ENCODE measurements around the gene RNASE7. TPM values are rescaled to one million over a fixed set of nuclear protein-coding genes. Genes with fewer than 3 reads are reported as not detected.

RNASE7 gene, protein sequence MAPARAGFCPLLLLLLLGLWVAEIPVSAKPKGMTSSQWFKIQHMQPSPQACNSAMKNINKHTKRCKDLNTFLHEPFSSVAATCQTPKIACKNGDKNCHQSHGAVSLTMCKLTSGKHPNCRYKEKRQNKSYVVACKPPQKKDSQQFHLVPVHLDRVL
- not detected for total RNA-seq

DNA sequence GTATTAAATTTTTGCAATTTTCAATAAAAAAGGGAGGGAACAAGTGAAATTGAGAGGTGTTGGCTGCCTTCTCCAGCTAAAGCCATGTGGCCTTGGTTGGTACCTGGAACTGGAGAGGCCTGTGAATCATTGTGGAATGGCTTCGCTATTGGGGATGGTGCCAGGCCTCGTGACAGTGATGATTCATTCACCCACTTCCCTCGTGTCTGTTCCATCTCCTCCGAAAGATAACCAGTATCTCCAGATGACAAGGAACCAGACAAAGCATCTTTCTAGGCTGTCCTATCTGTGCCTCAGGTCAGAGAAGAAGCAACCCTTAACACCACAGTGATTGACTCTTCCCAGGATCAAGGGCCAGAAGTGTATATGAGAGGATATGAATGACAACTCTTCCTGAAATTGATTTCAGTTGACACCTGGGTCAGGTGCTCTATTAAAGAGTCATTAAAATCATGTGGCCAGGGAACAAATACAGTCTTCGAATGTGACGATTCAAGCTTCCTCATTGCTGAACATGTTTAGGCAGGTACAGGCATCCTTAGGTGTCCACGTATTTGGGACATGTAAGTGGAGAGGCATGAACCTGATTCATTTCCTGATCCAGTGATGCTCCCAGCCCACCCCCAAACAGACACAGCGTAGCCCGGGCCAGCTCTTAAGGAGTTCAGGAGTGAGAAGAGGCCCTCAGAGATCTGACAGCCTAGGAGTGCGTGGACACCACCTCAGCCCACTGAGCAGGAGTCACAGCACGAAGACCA, at the start of gene RNASE7:
Gene RNASE7, plus strand, starts transcription at position 687 of the 758 bp plus-strand sequence. CDS start 631 bp downstream, outside the sequence.
- no peak for DNase-seq (ENCODE audit: low spot score)
- TF ChIP-seq, protein P1, sequence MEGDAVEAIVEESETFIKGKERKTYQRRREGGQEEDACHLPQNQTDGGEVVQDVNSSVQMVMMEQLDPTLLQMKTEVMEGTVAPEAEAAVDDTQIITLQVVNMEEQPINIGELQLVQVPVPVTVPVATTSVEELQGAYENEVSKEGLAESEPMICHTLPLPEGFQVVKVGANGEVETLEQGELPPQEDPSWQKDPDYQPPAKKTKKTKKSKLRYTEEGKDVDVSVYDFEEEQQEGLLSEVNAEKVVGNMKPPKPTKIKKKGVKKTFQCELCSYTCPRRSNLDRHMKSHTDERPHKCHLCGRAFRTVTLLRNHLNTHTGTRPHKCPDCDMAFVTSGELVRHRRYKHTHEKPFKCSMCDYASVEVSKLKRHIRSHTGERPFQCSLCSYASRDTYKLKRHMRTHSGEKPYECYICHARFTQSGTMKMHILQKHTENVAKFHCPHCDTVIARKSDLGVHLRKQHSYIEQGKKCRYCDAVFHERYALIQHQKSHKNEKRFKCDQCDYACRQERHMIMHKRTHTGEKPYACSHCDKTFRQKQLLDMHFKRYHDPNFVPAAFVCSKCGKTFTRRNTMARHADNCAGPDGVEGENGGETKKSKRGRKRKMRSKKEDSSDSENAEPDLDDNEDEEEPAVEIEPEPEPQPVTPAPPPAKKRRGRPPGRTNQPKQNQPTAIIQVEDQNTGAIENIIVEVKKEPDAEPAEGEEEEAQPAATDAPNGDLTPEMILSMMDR (IDR thresholded peaks at IDR 0.05) = no peak
- no peak for ATAC-seq (ENCODE audit: low FRiP score)

DNA sequence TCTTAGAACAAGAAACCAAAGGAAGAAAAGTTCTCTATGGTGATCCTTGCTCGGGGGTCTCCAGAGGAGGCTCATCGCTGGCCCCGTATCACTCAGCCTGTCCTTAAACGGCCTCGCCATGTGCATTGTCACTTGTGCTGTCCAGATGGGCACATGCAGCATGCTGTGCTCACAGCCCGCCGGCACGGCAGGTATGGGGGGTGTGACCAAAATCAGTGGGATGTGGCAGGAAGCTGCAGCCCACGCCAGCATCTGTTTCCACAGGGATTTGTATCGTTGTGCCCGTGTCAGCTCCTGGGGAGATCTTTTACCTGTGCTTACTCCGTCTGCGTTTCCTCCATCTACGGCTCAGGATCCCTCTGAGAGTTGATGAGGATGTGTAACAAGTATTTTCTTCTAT, 45.6 kb upstream of the RNASE7 start:
- TF ChIP-seq, protein P1 (IDR thresholded peaks at IDR 0.05) = no peak
- no peak for DNase-seq (ENCODE audit: low spot score)
- ATAC-seq (ENCODE audit: low FRiP score) = no peak

DNA sequence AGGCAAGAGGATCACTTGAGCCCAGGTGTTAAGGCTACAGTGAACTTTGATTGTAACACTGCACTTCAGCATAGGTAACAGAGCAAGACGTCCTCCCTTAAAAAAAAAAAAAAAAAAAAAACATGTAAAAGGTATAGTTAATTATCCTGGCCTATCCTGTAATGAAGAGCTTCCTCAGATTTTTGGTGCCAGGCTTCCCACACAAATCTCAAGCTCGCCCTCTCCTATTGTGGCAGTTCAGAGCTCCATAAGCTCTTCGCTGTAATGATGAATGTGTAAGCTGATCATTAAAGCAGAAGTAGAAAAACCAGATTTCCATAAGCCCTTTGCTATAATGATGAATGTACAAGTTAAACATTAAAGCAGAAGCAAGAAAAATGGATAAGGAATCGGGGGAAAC, 45.0 kb upstream of the RNASE7 start:
- DNase-seq (ENCODE audit: low spot score) (no peak), ATAC-seq (ENCODE audit: low FRiP score) (no peak)
- TF ChIP-seq, protein P1 (IDR thresholded peaks at IDR 0.05) = no peak

DNA sequence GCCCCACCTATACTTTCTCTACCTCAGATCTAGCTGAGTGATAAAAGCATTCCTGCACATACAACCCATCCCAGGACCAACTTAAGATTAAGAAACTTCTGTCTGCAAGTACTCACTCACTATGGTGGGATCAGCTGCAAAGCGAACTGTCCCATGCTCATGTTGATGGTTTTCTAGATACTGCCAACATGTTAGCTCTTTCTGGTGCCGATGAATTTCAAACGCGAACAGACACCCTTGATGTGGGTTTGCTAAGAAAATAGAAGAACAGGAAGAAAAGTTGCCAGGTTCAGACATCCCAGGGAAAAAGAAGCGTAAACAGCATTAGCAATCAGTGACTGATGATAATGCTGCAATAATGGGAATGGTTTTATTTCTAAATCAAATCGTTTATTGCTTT, 44.6 kb upstream of the RNASE7 start:
- ATAC-seq (ENCODE audit: low FRiP score) = no peak
- no peak for DNase-seq (ENCODE audit: low spot score)
- TF ChIP-seq, protein P1 (IDR thresholded peaks at IDR 0.05) = no peak

DNA sequence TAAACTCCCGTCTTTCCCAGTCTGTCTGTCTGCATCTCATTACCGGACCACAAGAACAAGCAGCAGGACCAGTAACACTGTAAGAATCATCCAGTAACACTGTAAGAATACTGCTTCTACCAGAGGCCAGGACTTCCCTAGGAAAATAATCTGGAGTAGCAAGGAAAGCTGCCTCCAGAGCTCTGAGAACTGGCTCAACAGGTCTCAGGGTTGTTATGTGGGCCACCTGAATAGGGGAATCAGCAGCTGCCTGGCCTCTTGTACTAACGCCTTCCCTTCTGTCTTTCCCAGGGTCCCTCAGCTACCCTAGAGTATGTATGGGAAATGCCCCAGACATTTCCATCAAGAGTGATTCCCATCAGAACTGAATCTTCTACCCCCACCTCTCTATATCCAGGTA, 44.0 kb upstream of the RNASE7 start:
- TF ChIP-seq, protein P1 (IDR thresholded peaks at IDR 0.05) = no peak
- ATAC-seq (ENCODE audit: low FRiP score) (no peak), DNase-seq (ENCODE audit: low spot score) (no peak)

DNA sequence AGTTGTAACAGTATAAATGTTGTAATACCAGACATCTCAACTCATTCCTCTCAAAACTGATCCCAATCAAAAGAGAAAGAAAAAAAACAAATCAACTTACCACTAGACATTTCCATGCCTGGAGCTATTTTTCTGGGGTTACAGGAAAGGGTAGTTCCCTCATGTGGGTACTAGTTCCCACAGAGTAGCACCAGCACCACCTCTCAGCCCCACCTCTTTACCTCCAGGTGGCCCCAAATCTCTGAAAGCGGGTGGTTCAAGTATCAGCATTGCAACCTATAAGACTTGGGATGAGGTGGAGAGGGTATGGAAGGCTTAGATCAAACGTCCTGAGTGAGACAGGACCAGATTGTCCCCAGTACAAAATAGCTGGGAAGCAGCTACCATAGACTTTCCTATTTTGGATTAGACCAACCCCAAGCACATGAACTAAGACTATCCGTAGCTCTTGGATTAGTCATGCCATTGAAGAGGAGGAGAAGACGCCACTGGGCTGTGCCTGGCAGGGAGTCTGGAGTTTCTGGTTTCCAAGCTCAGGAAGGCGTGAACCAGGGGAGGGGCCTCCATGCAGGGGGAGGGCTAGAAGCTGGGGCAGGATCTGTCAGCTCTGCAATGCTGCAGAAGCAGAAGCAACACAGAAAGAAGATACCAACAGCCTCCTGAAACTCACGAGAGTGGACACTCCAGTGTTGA, 43.3 kb upstream of the RNASE7 start, which contains the start of gene SLC39A2:
Gene SLC39A2, plus strand, starts transcription at position 620 of the 693 bp plus-strand sequence. CDS start 154 bp downstream, outside the sequence.
- TF ChIP-seq, protein P1 (IDR thresholded peaks at IDR 0.05) = no peak
- DNase-seq (ENCODE audit: low spot score) (no peak), ATAC-seq (ENCODE audit: low FRiP score) (peak; percentile 88)
